Liver (tissue), 9 donors: ENCODE data around the gene TOGARAM2. TPM values are rescaled to one million over a fixed set of nuclear protein-coding genes. Genes with fewer than 3 reads are reported as not detected.

Source experiments
- DNase-seq: peaks from one replicate; pipeline ENCODE4 v3.0.0-alpha.2; 2017; ENCODE audit warnings: low spot score
- H3K27ac ChIP-seq, 2 donors: one replicate each; pipeline ENCODE4 v1.7.0; 2013; ENCODE audit warnings: inconsistent platforms in 2 of 2, low read length in 2 of 2, control low read depth in 1 of 2, low read depth in 1 of 2, mild to moderate bottlenecking in 1 of 2
- H3K27me3 ChIP-seq, 4 donors: one replicate each; pipeline versions ENCODE4 v1.6.1 to v1.7.0; 2013; ENCODE audit warnings: low read length in 3 of 4, inconsistent platforms in 1 of 4, mild to moderate bottlenecking in 1 of 4, moderate library complexity in 1 of 4; ENCODE audit not compliant: control insufficient read depth in 4 of 4, insufficient read depth in 4 of 4
- H3K36me3 ChIP-seq, 4 donors: one replicate each; pipeline versions ENCODE4 v1.6.1 to v1.7.0; 2013; ENCODE audit warnings: low read length in 3 of 4, mild to moderate bottlenecking in 3 of 4, low read depth in 1 of 4, moderate library complexity in 1 of 4; ENCODE audit not compliant: control insufficient read depth in 4 of 4, insufficient read depth in 3 of 4
- H3K4me1 ChIP-seq, 4 donors: one replicate each; pipeline versions ENCODE4 v1.6.1 to v1.7.0; 2013; ENCODE audit warnings: low read length in 3 of 4, mild to moderate bottlenecking in 3 of 4, moderate library complexity in 1 of 4; ENCODE audit not compliant: control insufficient read depth in 4 of 4, insufficient read depth in 4 of 4
- H3K4me3 ChIP-seq, 3 donors: one replicate each; pipeline versions ENCODE4 v1.6.1 to v1.7.0; 2013; ENCODE audit warnings: low read length in 3 of 3, control low read depth in 1 of 3, low read depth in 1 of 3, mild to moderate bottlenecking in 1 of 3
- H3K9ac ChIP-seq, 2 donors: one replicate each; pipeline ENCODE4 v1.7.0; 2013; ENCODE audit warnings: low read length in 2 of 2, mild to moderate bottlenecking in 2 of 2, moderate library complexity in 2 of 2, control low read depth in 1 of 2, low read depth in 1 of 2
- H3K9me3 ChIP-seq, 4 donors: one replicate each; pipeline versions ENCODE4 v1.6.1 to v1.7.0; 2013; ENCODE audit warnings: low read length in 3 of 4; ENCODE audit not compliant: control insufficient read depth in 4 of 4
- FOXA1 ChIP-seq: IDR thresholded peaks from 2 replicates; pipeline ENCODE4 v1.6.1; 2016; ENCODE audit warnings: antibody characterized with exemption
- HNF4G ChIP-seq: IDR thresholded peaks from 2 replicates; pipeline ENCODE4 v1.6.1; 2016; ENCODE audit warnings: antibody characterized with exemption
- JUND ChIP-seq, 2 donors: IDR thresholded peaks; 2 replicates each; pipeline ENCODE4 v1.6.1; 2016; ENCODE audit warnings: antibody characterized with exemption in 2 of 2
- NR2F2 ChIP-seq: IDR thresholded peaks from 2 replicates; pipeline ENCODE4 v1.6.1; 2016; ENCODE audit warnings: antibody characterized with exemption
- RAD21 ChIP-seq, 2 donors: IDR thresholded peaks; 2 replicates each; pipeline ENCODE4 v1.6.1; 2016; ENCODE audit warnings: antibody characterized with exemption in 2 of 2, mild to moderate bottlenecking in 2 of 2
- RXRA ChIP-seq, 2 donors: IDR thresholded peaks; 2 replicates each; pipeline ENCODE4 v1.6.1; 2017 to 2018; ENCODE audit warnings: antibody characterized with exemption in 2 of 2, mild to moderate bottlenecking in 1 of 2
- TAF1 ChIP-seq: conservative IDR thresholded peaks from 2 replicates; pipeline ENCODE4 v1.6.1; 2016; ENCODE audit warnings: antibody characterized with exemption, mild to moderate bottlenecking
- YY1 ChIP-seq: IDR thresholded peaks from 2 replicates; pipeline ENCODE4 v1.6.1; 2016; ENCODE audit warnings: antibody characterized with exemption, mild to moderate bottlenecking
- WGBS: extraction: QIAGEN DNeasy Blood & Tissue Kit; methylation state at CpG from one replicate; pipeline ENCODE4 v1.1.7; 2013; 5-methylcytosine and 5-hydroxymethylcytosine counted together
- polyA plus RNA-seq, 2 donors: library from polyadenylated mRNA; stranded (reverse) in 1 of 2; unstranded in 1 of 2; fragments of 200-250 nt in 1 of 2; fragments of >200 nt in 1 of 2; fragmentation: Nextera tagmentation in 1 of 2; extraction: Ambion mirVana in 1 of 2; gene quantifications; one replicate each; pipeline versions ENCODE4 v1.2.1 to v1.2.3, GENCODE V29; 2013 to 2015
- total RNA-seq, 2 donors: library from RNA; depleted of rRNA; stranded (reverse); fragments of >200 nt; gene quantifications; one replicate each; pipeline ENCODE4 v1.2.3, GENCODE V29; 2014
- TF ChIP-seq, protein P1 (sequence below): IDR thresholded peaks from 2 replicates; pipeline ENCODE4 v1.6.1; 2016; ENCODE audit warnings: antibody characterized with exemption
- TF ChIP-seq, protein P2 (sequence below): fragments of 150-350 bp; IDR thresholded peaks from 2 replicates; pipeline ENCODE4 v1.5.1; 2017; ENCODE audit warnings: improper control_type of control experiment, low read depth, low read length; ENCODE audit not compliant: missing input control
- TF ChIP-seq, protein P3 (sequence below): IDR thresholded peaks from 2 replicates; pipeline ENCODE4 v1.6.1; 2016; ENCODE audit warnings: antibody characterized with exemption, mild to moderate bottlenecking
- TF ChIP-seq, protein P4 (sequence below): IDR thresholded peaks from 2 replicates; pipeline ENCODE4 v1.6.1; 2016; ENCODE audit warnings: antibody characterized with exemption
- donor health status: healthy.
- donor health status: healthy.
- donor health status: healthy.
- donor health status: healthy.
- donor health status: healthy.

TOGARAM2 gene
- total and polyA plus RNA-seq, 4 donors = 0.15 to 0.42 (median 0.19) TPM; not detected in 1

DNA sequence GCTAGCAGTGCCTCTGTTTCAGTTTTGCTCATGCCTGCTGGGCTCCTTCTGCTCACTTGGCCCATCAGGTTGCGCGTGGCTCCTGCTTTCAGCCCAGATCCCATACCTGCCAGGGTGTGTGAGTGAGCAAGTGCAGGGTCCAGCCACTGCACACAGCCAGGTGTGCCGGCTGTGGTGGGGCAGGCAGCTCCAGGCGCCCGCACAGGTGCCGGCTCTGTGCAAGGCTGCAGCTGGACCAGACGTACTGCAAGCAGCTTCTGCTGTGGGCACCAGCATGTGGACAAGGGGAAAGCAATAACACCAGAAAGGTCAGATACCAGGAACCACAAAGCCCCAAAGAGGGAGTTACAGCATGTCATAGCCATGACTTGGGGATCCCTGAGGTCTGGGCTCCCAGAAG, 98.8 kb downstream of the TOGARAM2 start:
- Histone ChIP-seq H3K27ac (no peak overlapping the region), H3K9ac (no peak overlapping the region), H3K9me3 (peaks cover 10 to 26% (median 23%) of the 10 kb centered on the region in 4 donors), H3K36me3 (no peaks in the 10 kb centered on the region), H3K27me3 (no peaks in the 10 kb centered on the region), H3K4me1 (no peaks in the 10 kb centered on the region), H3K4me3 (peak overlapping the region in 1 of 3 donors; percentile 18)
- 94% methylated on average over 7 of the region's 7 CpGs for WGBS
- TF ChIP-seq, protein P1, sequence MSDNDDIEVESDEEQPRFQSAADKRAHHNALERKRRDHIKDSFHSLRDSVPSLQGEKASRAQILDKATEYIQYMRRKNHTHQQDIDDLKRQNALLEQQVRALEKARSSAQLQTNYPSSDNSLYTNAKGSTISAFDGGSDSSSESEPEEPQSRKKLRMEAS = no peak
- TF ChIP-seq RAD21 (IDR thresholded peaks at IDR 0.05) (no peak), TAF1 (no peak), HNF4G (no peak), RXRA (IDR thresholded peaks at IDR 0.05) (no peak), FOXA1 (no peak), NR2F2 (no peak), JUND (IDR thresholded peaks at IDR 0.05) (no peak)
- TF ChIP-seq, protein P2, sequence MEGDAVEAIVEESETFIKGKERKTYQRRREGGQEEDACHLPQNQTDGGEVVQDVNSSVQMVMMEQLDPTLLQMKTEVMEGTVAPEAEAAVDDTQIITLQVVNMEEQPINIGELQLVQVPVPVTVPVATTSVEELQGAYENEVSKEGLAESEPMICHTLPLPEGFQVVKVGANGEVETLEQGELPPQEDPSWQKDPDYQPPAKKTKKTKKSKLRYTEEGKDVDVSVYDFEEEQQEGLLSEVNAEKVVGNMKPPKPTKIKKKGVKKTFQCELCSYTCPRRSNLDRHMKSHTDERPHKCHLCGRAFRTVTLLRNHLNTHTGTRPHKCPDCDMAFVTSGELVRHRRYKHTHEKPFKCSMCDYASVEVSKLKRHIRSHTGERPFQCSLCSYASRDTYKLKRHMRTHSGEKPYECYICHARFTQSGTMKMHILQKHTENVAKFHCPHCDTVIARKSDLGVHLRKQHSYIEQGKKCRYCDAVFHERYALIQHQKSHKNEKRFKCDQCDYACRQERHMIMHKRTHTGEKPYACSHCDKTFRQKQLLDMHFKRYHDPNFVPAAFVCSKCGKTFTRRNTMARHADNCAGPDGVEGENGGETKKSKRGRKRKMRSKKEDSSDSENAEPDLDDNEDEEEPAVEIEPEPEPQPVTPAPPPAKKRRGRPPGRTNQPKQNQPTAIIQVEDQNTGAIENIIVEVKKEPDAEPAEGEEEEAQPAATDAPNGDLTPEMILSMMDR = no peak
- TF ChIP-seq, protein P3, sequence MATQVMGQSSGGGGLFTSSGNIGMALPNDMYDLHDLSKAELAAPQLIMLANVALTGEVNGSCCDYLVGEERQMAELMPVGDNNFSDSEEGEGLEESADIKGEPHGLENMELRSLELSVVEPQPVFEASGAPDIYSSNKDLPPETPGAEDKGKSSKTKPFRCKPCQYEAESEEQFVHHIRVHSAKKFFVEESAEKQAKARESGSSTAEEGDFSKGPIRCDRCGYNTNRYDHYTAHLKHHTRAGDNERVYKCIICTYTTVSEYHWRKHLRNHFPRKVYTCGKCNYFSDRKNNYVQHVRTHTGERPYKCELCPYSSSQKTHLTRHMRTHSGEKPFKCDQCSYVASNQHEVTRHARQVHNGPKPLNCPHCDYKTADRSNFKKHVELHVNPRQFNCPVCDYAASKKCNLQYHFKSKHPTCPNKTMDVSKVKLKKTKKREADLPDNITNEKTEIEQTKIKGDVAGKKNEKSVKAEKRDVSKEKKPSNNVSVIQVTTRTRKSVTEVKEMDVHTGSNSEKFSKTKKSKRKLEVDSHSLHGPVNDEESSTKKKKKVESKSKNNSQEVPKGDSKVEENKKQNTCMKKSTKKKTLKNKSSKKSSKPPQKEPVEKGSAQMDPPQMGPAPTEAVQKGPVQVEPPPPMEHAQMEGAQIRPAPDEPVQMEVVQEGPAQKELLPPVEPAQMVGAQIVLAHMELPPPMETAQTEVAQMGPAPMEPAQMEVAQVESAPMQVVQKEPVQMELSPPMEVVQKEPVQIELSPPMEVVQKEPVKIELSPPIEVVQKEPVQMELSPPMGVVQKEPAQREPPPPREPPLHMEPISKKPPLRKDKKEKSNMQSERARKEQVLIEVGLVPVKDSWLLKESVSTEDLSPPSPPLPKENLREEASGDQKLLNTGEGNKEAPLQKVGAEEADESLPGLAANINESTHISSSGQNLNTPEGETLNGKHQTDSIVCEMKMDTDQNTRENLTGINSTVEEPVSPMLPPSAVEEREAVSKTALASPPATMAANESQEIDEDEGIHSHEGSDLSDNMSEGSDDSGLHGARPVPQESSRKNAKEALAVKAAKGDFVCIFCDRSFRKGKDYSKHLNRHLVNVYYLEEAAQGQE = no peak
- TF ChIP-seq, protein P4, sequence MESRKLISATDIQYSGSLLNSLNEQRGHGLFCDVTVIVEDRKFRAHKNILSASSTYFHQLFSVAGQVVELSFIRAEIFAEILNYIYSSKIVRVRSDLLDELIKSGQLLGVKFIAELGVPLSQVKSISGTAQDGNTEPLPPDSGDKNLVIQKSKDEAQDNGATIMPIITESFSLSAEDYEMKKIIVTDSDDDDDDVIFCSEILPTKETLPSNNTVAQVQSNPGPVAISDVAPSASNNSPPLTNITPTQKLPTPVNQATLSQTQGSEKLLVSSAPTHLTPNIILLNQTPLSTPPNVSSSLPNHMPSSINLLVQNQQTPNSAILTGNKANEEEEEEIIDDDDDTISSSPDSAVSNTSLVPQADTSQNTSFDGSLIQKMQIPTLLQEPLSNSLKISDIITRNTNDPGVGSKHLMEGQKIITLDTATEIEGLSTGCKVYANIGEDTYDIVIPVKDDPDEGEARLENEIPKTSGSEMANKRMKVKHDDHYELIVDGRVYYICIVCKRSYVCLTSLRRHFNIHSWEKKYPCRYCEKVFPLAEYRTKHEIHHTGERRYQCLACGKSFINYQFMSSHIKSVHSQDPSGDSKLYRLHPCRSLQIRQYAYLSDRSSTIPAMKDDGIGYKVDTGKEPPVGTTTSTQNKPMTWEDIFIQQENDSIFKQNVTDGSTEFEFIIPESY = no peak
- DNase-seq = no peak

DNA sequence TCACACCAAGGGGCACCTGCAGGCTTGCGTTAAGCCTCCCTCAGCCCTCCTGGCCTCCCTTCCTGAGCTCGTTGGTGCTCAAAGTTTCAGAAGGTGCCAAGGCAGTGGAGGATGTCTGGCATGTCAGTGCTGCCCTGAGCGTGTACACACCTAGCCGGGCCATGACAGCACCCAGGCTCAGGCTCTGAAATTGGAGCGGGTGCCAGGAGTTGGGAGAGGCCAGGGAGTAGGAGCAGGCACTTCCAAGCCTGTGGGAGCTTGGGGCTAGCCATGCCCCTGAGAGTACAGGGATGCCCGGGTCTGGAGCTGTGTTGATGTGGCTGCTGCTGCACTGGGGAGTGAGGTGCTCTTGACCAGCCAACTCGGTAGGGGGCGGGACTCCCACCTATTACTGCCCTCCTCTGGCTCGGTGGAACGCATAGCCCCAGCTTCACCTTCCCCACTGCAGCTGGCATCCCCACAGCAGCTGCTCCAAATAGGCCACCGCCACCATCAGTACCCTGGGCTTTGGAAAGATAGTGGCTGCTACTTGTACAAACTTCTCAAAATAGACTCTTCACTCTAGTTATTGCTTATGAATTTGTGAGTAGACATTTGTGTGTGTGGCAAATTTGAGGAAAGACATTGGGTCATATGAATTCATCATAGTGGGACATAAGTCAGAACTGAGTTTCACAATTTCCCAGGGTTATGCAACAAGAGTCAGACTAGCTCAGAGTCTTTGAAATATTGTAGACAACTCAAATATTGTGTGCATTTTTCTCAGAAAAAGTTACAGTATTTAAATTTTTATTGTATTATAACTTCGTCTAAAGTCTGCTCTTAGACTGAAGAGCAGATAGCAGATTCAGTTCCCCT, 100.0 kb downstream of the TOGARAM2 start:
- TF ChIP-seq, protein P2 = no peak
- TF ChIP-seq RXRA (IDR thresholded peaks at IDR 0.05) (no peak), YY1 (no peak)
- TF ChIP-seq, protein P3 = no peak
- H3K4me1 ChIP-seq = no peaks in the 10 kb centered on the region
- H3K9me3 ChIP-seq = peaks cover 10 to 26% (median 23%) of the 10 kb centered on the region in 4 donors
- DNase-seq = no peak
- 78% methylated on average over 12 of the region's 12 CpGs for WGBS
- H3K27me3 ChIP-seq = no peaks in the 10 kb centered on the region
- no peak overlapping the region for H3K9ac ChIP-seq
- H3K36me3 ChIP-seq = no peaks in the 10 kb centered on the region
- H3K27ac ChIP-seq = no peak overlapping the region
- H3K4me3 ChIP-seq = peak overlapping the region in 1 of 3 donors; percentile 28
